H9 (cell line): ENCODE results near the gene TMED5. TPM values are rescaled to one million over a fixed set of nuclear protein-coding genes. Genes with fewer than 3 reads are reported as not detected.

Source experiments
- DNase-seq: peaks from one replicate; pipeline ENCODE4 v3.0.0-alpha.2; 2017
- H2AFZ ChIP-seq: one replicate; pipeline ENCODE4 v1.6.1; 2013; ENCODE audit warnings: mild to moderate bottlenecking, low read length, control low read depth, moderate library complexity
- H2AK5ac ChIP-seq: 2 replicates; pipeline ENCODE4 v1.6.1; 2013; ENCODE audit warnings: low read length, control low read depth, mixed read lengths; ENCODE audit not compliant: insufficient read length
- H2BK120ac ChIP-seq: one replicate; pipeline ENCODE4 v1.6.1; 2013; ENCODE audit warnings: low read depth, mild to moderate bottlenecking, low read length, control low read depth, inconsistent platforms; ENCODE audit not compliant: poor library complexity, severe bottlenecking
- H2BK12ac ChIP-seq: 2 replicates; pipeline ENCODE4 v1.6.1; 2013; ENCODE audit warnings: low read length, control low read depth, mixed read lengths, low read depth; ENCODE audit not compliant: insufficient read length
- H2BK15ac ChIP-seq: 2 replicates; pipeline ENCODE4 v1.6.1; 2013; ENCODE audit warnings: low read depth, low read length, control low read depth
- H2BK20ac ChIP-seq: one replicate; pipeline ENCODE4 v1.6.1; 2013; ENCODE audit warnings: low read depth, mild to moderate bottlenecking, low read length, control low read depth, inconsistent platforms; ENCODE audit not compliant: poor library complexity, severe bottlenecking
- H2BK5ac ChIP-seq: 2 replicates; pipeline ENCODE4 v1.6.1; 2013; ENCODE audit warnings: low read length, control low read depth, mixed read lengths; ENCODE audit not compliant: insufficient read length
- H3K14ac ChIP-seq: 2 replicates; pipeline ENCODE4 v1.6.1; 2013; ENCODE audit warnings: low read length, control low read depth; ENCODE audit not compliant: insufficient read depth
- H3K18ac ChIP-seq: 2 replicates; pipeline ENCODE4 v1.6.1; 2013; ENCODE audit warnings: low read depth, mild to moderate bottlenecking, mixed read lengths, low read length, control low read depth; ENCODE audit not compliant: insufficient read length
- H3K23ac ChIP-seq: 2 replicates; pipeline ENCODE4 v1.6.1; 2013; ENCODE audit warnings: low read length, control low read depth, mixed read lengths, low read depth; ENCODE audit not compliant: insufficient read length
- H3K23me2 ChIP-seq: 2 replicates; pipeline ENCODE4 v1.6.1; 2013; ENCODE audit warnings: low read depth, mild to moderate bottlenecking, mixed read lengths, low read length, control low read depth; ENCODE audit not compliant: insufficient read length, poor library complexity, severe bottlenecking
- H3K27ac ChIP-seq: 2 replicates; pipeline ENCODE4 v1.5.1; 2013; ENCODE audit warnings: low read length, control low read depth, mixed read lengths, low read depth; ENCODE audit not compliant: insufficient read length
- H3K27me3 ChIP-seq: 2 replicates; pipeline ENCODE4 v1.6.1; 2013; ENCODE audit warnings: low read length, control low read depth, inconsistent platforms; ENCODE audit not compliant: insufficient read depth
- H3K4ac ChIP-seq: 2 replicates; pipeline ENCODE4 v1.6.1; 2013; ENCODE audit warnings: low read depth, mild to moderate bottlenecking, control low read depth, inconsistent platforms, low read length, moderate library complexity
- H3K4me1 ChIP-seq: 2 replicates; pipeline ENCODE4 v1.6.1; 2013; ENCODE audit warnings: low read length, control low read depth, inconsistent platforms; ENCODE audit not compliant: insufficient read depth
- H3K4me2 ChIP-seq: 2 replicates; pipeline ENCODE4 v1.6.1; 2013; ENCODE audit warnings: low read length, control low read depth, mixed read lengths; ENCODE audit not compliant: insufficient read length, insufficient read depth
- H3K56ac ChIP-seq: 2 replicates; pipeline ENCODE4 v1.6.1; 2013; ENCODE audit warnings: low read depth, mild to moderate bottlenecking, mixed read lengths, low read length, control low read depth; ENCODE audit not compliant: insufficient read length
- H3K79me1 ChIP-seq: 2 replicates; pipeline ENCODE4 v1.6.1; 2013; ENCODE audit warnings: low read depth, mild to moderate bottlenecking, moderate library complexity, low read length, control low read depth, inconsistent platforms; ENCODE audit not compliant: insufficient read depth, poor library complexity, severe bottlenecking
- H3K79me2 ChIP-seq: 2 replicates; pipeline ENCODE4 v1.6.1; 2013; ENCODE audit warnings: low read length, control low read depth, inconsistent platforms; ENCODE audit not compliant: insufficient read depth
- H3K9ac ChIP-seq: 2 replicates; pipeline ENCODE4 v1.6.1; 2013; ENCODE audit warnings: low read length, control low read depth, mixed read lengths; ENCODE audit not compliant: insufficient read length; ENCODE audit errors: extremely low read depth
- H3K9me3 ChIP-seq: one replicate; pipeline ENCODE4 v1.6.1; 2013; ENCODE audit warnings: low read depth, low read length, inconsistent platforms; ENCODE audit not compliant: control insufficient read depth
- H3T11ph ChIP-seq: one replicate; pipeline ENCODE4 v1.6.1; 2013; ENCODE audit warnings: mild to moderate bottlenecking, low read length, control low read depth, inconsistent platforms
- H4K20me1 ChIP-seq: one replicate; pipeline ENCODE4 v1.6.1; 2013; ENCODE audit not compliant: control insufficient read depth, insufficient read length, insufficient read depth
- H4K5ac ChIP-seq: 2 replicates; pipeline ENCODE4 v1.6.1; 2013; ENCODE audit warnings: low read depth, mild to moderate bottlenecking, mixed read lengths, low read length, control low read depth; ENCODE audit not compliant: insufficient read length
- H4K8ac ChIP-seq: replicated peaks from 2 replicates; pipeline ENCODE4 v1.6.1; 2013; ENCODE audit warnings: low read length, control low read depth, mixed read lengths, low read depth; ENCODE audit not compliant: insufficient read length
- H4K91ac ChIP-seq: 2 replicates; pipeline ENCODE4 v1.6.1; 2013; ENCODE audit warnings: low read depth, mild to moderate bottlenecking, moderate library complexity, mixed read lengths, low read length, control low read depth; ENCODE audit not compliant: insufficient read length
- H3K27ac Mint-ChIP-seq, 3 experiments: 2 replicates in 2 of 3; 3 replicates in 1 of 3; pipeline ENCODE4 v1.8.0; 2020 to 2021; ENCODE audit warnings: mixed read lengths in 3 of 3, mild to moderate bottlenecking in 1 of 3, moderate library complexity in 1 of 3
- H3K27me3 Mint-ChIP-seq: 2 replicates; pipeline ENCODE4 v1.8.0; 2021; ENCODE audit warnings: low read depth, mild to moderate bottlenecking, moderate library complexity, mixed read lengths
- H3K36me3 Mint-ChIP-seq, 3 experiments: 2 replicates in 2 of 3; 3 replicates in 1 of 3; pipeline ENCODE4 v1.8.0; 2020 to 2021; ENCODE audit warnings: low read depth in 3 of 3, mixed read lengths in 3 of 3; ENCODE audit not compliant: insufficient read depth in 1 of 3
- H3K4me1 Mint-ChIP-seq, 2 experiments: 2 replicates each; pipeline ENCODE4 v1.8.0; 2020; ENCODE audit warnings: mixed read lengths in 2 of 2
- H3K4me3 Mint-ChIP-seq, 2 experiments: 2 replicates in 1 of 2; 3 replicates in 1 of 2; pipeline ENCODE4 v1.8.0; 2020 to 2021; ENCODE audit warnings: mild to moderate bottlenecking in 2 of 2, mixed read lengths in 2 of 2, moderate library complexity in 1 of 2
- H3K9me3 Mint-ChIP-seq, 2 experiments: 2 replicates in 1 of 2; 3 replicates in 1 of 2; pipeline ENCODE4 v1.8.0; 2020; ENCODE audit warnings: mild to moderate bottlenecking in 2 of 2, mixed read lengths in 2 of 2, moderate library complexity in 1 of 2
- CTCF ChIP-seq: fragments of 200-600 bp; sonication (generic); conservative IDR thresholded peaks from 3 replicates; pipeline ENCODE4 v1.8.0; 2021; ENCODE audit warnings: antibody characterized with exemption, mild to moderate bottlenecking
- WGBS: extraction: QIAGEN DNeasy Blood & Tissue Kit; methylation state at CpG from one replicate; pipeline ENCODE4 v1.1.7; 2013; ENCODE audit warnings: missing lambda C conversion rate, low lambda C conversion rate, mixed read lengths; ENCODE audit not compliant: insufficient read length; ENCODE audit errors: extremely low coverage; 5-methylcytosine and 5-hydroxymethylcytosine counted together
- total RNA-seq: library from RNA; stranded (reverse); gene quantifications from 2 replicates; pipeline ENCODE4 v1.2.1, GENCODE V29; 2021

The TMED5 gene
- total RNA-seq, 1 experiment from 2014 or later: 35.0 TPM

- no CpG with 5 or more reads among the region's 1 CpG for WGBS
- H3K23me2 ChIP-seq: no peaks in the 10 kb centered on the region
- Mint-ChIP-seq H3K27me3 (no peaks in the 10 kb centered on the region), H3K27ac (peak overlapping the region in 1 of 3 experiments; percentile 85; a peak in 2 of 7 replicates), H3K4me1 (peaks cover 12% of the 10 kb centered on the region in 2 experiments), H3K9me3 (no peaks in the 10 kb centered on the region), H3K36me3 (peaks cover 4 to 15% (median 5%) of the 10 kb centered on the region in 3 experiments; a peak in 5 of 7 replicates), H3K4me3 (no peak overlapping the region)
- no peak overlapping the region for H2AFZ ChIP-seq
- H2AK5ac ChIP-seq: no peak overlapping the region
- H4K8ac ChIP-seq: no peak overlapping the region
- no peak overlapping the region for H2BK20ac ChIP-seq
- H3K4me1 ChIP-seq: no peaks in the 10 kb centered on the region
- no peak for DNase-seq
- no peak overlapping the region for H2BK15ac ChIP-seq
- no peak overlapping the region for H2BK5ac ChIP-seq
- H2BK120ac ChIP-seq: no peak overlapping the region
- H4K91ac ChIP-seq: no peak overlapping the region
- H4K20me1 ChIP-seq: no peaks in the 10 kb centered on the region
- H3K9me3 ChIP-seq: no peaks in the 10 kb centered on the region
- no peak overlapping the region for H3K14ac ChIP-seq
- H3K4me2 ChIP-seq: no peak overlapping the region
- no peak overlapping the region for H3K4ac ChIP-seq
- H3K79me1 ChIP-seq: no peaks in the 10 kb centered on the region
- no peak overlapping the region for H3K9ac ChIP-seq
- no peak overlapping the region for H2BK12ac ChIP-seq
- no peaks in the 10 kb centered on the region for H3K27me3 ChIP-seq
- H3K27ac ChIP-seq: no peak overlapping the region
- H3K23ac ChIP-seq: no peak overlapping the region
- peaks cover 3% of the 10 kb centered on the region; the same call in 1 of the 2 replicates for H3K79me2 ChIP-seq
- H4K5ac ChIP-seq: no peak overlapping the region
- no peak overlapping the region for H3K18ac ChIP-seq
- no peak overlapping the region for H3K56ac ChIP-seq
- no peak overlapping the region for H3T11ph ChIP-seq
- no peak for TF ChIP-seq CTCF
Measured at GRCh38 chr1:93150729-93151128, 29.5 kb downstream of the TMED5 start.
